ENCODE data around the gene CD22. TPM values are rescaled to one million over a fixed set of nuclear protein-coding genes. Genes with fewer than 3 reads are reported as not detected.

The CD22 gene
- total RNA-seq, 1 donor from 2014 or later, result 19.1 TPM

DNA sequence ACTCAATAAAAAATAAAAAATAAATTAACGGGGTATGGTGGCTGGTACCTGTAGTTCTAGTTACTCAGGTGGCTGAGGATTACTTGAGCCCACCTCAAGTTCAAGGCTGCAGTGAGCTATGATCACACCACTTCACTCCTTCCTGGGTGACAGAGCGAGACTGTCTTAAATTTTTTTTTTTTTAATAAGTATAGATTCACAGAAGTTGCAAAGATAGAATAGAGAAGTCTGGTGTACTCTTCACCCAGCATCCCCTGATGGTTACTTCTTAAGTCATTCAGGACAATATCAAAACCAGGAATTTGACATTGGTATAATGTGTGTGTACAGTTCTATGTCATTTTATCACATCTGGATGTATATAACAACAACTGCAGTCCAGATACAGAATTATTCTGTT, 7.7 kb upstream of the CD22 start:
- Histone ChIP-seq H3K4me1 (peaks cover 25% of the 10 kb centered on the region), H3K36me3 (no peaks in the 10 kb centered on the region), H3K4me3 (no peak overlapping the region), H3K9me3 (no peaks in the 10 kb centered on the region), H3K27ac (no peak overlapping the region), H3K27me3 (ENCODE audit: low read depth) (no peaks in the 10 kb centered on the region)
- DNase-seq (no peak), ATAC-seq (no peak)
- TF ChIP-seq CTCF (IDR thresholded peaks at IDR 0.05), result no peak
- intact Hi-C loops (cut with DNase I), result no loop called here

DNA sequence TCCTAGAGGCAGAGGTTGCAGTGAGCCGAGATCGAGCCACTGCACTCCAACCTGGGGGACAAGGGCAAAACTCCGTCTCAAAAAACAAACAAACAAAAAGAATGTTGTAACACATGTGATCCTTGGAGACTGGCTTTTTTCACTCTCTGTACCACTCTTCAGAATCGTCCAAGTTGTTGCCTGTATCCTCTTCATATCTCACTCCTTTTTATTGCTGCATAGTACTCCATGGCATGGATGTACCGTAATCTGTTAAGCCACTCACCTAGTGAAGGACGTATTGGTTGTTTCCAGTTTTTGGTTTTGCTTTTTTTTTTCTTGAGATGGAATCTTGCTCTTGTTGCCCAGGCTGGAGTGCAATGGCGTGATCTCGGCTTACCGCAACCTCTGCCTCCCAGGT, 7.0 kb upstream of the CD22 start:
- intact Hi-C loops (cut with DNase I), result no loop called here
- ATAC-seq (no peak), DNase-seq (no peak)
- Histone ChIP-seq H3K36me3 (no peaks in the 10 kb centered on the region), H3K27me3 (ENCODE audit: low read depth) (no peaks in the 10 kb centered on the region), H3K9me3 (no peaks in the 10 kb centered on the region), H3K4me3 (no peak overlapping the region), H3K4me1 (peaks cover 24% of the 10 kb centered on the region), H3K27ac (no peak overlapping the region)
- no peak for TF ChIP-seq CTCF (IDR thresholded peaks at IDR 0.05)

DNA sequence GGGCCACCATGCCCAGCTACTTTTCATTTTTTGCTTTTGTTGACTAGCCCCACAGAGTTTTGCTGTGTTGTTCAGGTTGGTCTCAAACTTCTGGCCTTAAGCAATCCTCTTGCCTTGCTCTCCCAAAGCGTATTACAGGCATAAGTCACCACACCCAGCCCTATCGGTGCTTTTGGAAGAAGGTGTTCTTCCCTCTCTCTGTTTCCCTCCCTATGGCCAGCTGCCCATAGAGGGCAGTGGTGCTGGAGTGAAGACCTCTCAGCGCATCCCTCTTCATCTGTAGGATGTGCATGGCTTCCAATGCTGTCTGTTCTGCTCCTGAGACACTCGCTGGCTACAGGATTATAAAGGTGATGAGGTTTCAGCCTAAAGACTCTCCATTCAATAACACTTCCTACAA, 1.3 kb upstream of the CD22 start:
- DNase-seq, result no peak
- no peaks in the 10 kb centered on the region for H3K4me1 ChIP-seq
- no peak for TF ChIP-seq CTCF (IDR thresholded peaks at IDR 0.05)
- no peak overlapping the region for H3K4me3 ChIP-seq
- intact Hi-C loops (cut with DNase I), result no loop called here
- H3K36me3 ChIP-seq, result no peaks in the 10 kb centered on the region
- H3K27ac ChIP-seq, result no peak overlapping the region
- ATAC-seq, result no peak
- no peaks in the 10 kb centered on the region for H3K9me3 ChIP-seq
- H3K27me3 ChIP-seq (ENCODE audit: low read depth), result peaks cover 19% of the 10 kb centered on the region

GRCh38 chr19:35329323-35329722, 336 bp downstream of the CD22 start:
- H3K4me1 ChIP-seq, result no peaks in the 10 kb centered on the region
- H3K27me3 ChIP-seq (ENCODE audit: low read depth), result peaks cover 24% of the 10 kb centered on the region
- H3K27ac ChIP-seq, result no peak overlapping the region
- no peaks in the 10 kb centered on the region for H3K36me3 ChIP-seq
- peak in 1 of 2 donors; percentile 38 for ATAC-seq
- no peak for TF ChIP-seq CTCF (IDR thresholded peaks at IDR 0.05)
- no peak overlapping the region for H3K4me3 ChIP-seq
- intact Hi-C loops (cut with DNase I), result no loop called here
- no peaks in the 10 kb centered on the region for H3K9me3 ChIP-seq
- no peak for DNase-seq

GRCh38 chr19:35330475-35330874, 1.5 kb downstream of the CD22 start:
- DNase-seq, result no peak
- H3K4me3 ChIP-seq, result no peak overlapping the region

More at GRCh38 chr19:35330475-35330874, 1.5 kb downstream of the CD22 start:
- Histone ChIP-seq H3K27me3 (ENCODE audit: low read depth) (peaks cover 26% of the 10 kb centered on the region), H3K4me1 (no peaks in the 10 kb centered on the region), H3K9me3 (no peaks in the 10 kb centered on the region), H3K36me3 (no peaks in the 10 kb centered on the region), H3K27ac (no peak overlapping the region)
- intact Hi-C loops (cut with DNase I), result no loop called here
- ATAC-seq, result peak in 1 of 2 donors; percentile 10
- no peak for TF ChIP-seq CTCF (IDR thresholded peaks at IDR 0.05)

All from lower lobe of right lung (tissue), 2 donors.